Measurements from ENCODE around the gene P2RX6.
"Not testable (repeated sequence)": the region's sequence is repeated elsewhere in the genome, so short reads cannot be mapped to it uniquely, and the experiment has no call there.

The P2RX6 gene

DNA sequence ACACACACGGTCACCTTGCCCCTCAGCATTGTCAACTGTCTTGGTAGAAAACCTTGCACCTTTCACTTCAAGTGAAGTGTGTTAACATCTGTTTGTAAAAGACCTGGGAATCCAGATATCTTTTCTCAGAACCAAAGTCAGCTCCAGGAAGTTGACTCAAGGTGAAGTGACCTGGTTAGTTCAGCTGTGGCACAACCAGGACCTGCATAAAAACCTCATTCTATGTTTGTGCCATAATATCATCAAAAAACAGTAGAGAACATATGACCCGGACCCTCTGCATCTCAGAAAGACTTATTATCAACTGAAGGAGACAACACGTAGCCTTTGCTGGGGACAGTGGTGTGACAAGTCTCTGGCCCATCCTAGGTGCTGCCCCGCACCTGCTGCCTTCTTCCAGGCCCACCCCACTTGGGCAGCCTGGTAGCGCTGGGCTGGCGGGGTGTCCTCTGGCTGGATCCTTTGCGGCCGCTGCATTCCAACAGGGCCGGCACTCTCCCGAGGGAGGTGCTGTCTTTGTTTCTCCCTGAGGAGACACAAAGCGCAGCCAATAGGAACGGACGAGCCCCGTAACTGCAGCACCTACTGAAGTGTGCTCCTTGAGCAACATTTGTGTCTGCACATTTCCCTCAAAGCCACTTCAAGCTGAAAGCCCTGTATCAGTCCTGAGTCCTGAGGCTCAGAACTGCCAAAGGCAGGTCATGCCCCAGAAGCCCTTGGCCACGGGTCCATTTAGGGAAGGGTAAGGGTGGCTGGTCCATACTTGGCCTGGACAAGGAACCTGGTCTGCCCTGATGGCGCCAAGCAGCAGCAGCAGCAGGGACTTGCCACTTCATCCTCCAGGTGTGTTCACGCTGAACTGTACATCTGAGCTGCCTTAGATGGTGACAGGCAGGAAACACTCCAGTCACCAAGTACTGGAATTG is 56.0 kb downstream of the P2RX6 start:
- in situ Hi-C loops (cut with HindIII; ENCODE audit: low pct_ligation_motif_present, low sequenced_read_pairs): no loop called here
- Histone ChIP-seq H3K4me3 (ENCODE audit: low read depth, low read length) (no peak overlapping the region), H3K27me3 (replicated peaks) (peaks cover 3% of the 10 kb centered on the region), H3K36me3 (replicated peaks) (no peaks in the 10 kb centered on the region), H3K27ac (no peak overlapping the region)
- DNase-seq: no peak
- TF ChIP-seq, protein P1, sequence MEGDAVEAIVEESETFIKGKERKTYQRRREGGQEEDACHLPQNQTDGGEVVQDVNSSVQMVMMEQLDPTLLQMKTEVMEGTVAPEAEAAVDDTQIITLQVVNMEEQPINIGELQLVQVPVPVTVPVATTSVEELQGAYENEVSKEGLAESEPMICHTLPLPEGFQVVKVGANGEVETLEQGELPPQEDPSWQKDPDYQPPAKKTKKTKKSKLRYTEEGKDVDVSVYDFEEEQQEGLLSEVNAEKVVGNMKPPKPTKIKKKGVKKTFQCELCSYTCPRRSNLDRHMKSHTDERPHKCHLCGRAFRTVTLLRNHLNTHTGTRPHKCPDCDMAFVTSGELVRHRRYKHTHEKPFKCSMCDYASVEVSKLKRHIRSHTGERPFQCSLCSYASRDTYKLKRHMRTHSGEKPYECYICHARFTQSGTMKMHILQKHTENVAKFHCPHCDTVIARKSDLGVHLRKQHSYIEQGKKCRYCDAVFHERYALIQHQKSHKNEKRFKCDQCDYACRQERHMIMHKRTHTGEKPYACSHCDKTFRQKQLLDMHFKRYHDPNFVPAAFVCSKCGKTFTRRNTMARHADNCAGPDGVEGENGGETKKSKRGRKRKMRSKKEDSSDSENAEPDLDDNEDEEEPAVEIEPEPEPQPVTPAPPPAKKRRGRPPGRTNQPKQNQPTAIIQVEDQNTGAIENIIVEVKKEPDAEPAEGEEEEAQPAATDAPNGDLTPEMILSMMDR (IDR thresholded peaks at IDR 0.05; ENCODE audit: low read depth, low read length, missing control alignments): no peak

DNA sequence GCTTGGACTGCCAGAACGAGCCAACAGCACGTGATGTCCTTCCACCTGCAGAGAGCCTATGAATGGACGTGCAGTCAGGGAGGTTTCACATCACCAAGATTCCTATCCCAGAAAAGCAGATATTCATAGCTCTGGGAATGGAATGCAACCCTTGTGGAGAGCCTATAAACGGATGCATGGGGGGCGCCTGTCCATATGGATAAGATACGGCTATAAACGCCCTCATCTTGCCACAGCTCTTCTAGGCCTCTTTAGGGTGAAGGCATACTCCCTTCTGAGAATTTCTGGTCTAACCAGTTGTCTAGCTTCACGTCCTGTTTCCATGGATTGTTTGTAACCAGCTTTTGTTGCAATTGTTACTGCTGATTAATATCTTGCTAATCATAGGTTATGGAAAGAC is 56.8 kb downstream of the P2RX6 start:
- H3K27me3 ChIP-seq (replicated peaks); DNase-seq; H3K4me3 ChIP-seq (ENCODE audit: low read depth, low read length); in situ Hi-C loops (cut with HindIII; ENCODE audit: low pct_ligation_motif_present, low sequenced_read_pairs); H3K27ac ChIP-seq; H3K36me3 ChIP-seq (replicated peaks): not testable (repeated sequence)

DNA sequence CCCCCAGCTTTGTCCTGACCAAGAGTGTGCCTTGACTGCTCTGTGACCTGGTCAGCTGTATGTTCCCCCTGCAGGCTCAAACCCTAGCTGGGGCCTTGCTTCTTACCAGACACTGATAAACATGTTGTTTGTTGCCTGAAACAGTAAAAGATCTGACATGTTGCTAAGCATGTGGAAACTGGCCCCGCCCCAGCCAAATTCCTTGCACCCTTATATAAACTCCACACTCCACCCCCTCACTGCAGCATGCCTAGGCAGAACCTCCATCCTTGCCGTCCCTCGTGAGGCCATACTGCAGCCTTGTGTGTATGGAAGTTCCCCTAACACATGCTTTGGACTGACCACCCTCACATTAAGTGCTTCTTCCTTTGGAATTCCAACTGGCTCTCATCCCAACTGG is 58.1 kb downstream of the P2RX6 start:
- Histone ChIP-seq H3K4me3 (ENCODE audit: low read depth, low read length) (no peak overlapping the region), H3K36me3 (replicated peaks) (no peaks in the 10 kb centered on the region), H3K27me3 (replicated peaks) (peaks cover 2% of the 10 kb centered on the region), H3K27ac (no peak overlapping the region)
- TF ChIP-seq, protein P1 (IDR thresholded peaks at IDR 0.05; ENCODE audit: low read depth, low read length, missing control alignments): no peak
- in situ Hi-C loops (cut with HindIII; ENCODE audit: low pct_ligation_motif_present, low sequenced_read_pairs): no loop called here
- no peak for DNase-seq

DNA sequence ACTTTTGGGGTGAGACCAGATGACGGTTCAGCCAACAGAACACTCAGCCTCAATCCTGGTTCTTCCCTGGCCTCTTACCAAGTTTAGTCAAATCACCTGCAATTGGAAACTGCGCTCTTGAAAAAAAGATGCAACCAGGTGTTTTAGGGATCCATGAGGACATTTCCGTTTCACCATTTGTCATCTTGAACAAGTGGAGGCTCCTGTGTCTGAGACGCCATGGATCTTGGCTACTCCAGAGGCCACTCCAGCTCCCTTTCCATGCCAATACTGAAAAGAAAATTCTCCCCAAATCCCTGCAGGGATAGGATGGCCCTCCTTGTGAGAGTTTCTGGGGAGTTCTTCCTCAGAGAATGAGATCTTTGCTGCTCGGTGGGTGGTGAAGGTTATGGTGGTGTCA is 58.5 kb downstream of the P2RX6 start:
- TF ChIP-seq, protein P1 (IDR thresholded peaks at IDR 0.05; ENCODE audit: low read depth, low read length, missing control alignments): no peak
- no peaks in the 10 kb centered on the region for H3K36me3 ChIP-seq (replicated peaks)
- no peak for DNase-seq
- in situ Hi-C loops (cut with HindIII; ENCODE audit: low pct_ligation_motif_present, low sequenced_read_pairs): no loop called here
- peaks cover 2% of the 10 kb centered on the region for H3K27me3 ChIP-seq (replicated peaks)
- no peak overlapping the region for H3K4me3 ChIP-seq (ENCODE audit: low read depth, low read length)
- no peak overlapping the region for H3K27ac ChIP-seq

DNA sequence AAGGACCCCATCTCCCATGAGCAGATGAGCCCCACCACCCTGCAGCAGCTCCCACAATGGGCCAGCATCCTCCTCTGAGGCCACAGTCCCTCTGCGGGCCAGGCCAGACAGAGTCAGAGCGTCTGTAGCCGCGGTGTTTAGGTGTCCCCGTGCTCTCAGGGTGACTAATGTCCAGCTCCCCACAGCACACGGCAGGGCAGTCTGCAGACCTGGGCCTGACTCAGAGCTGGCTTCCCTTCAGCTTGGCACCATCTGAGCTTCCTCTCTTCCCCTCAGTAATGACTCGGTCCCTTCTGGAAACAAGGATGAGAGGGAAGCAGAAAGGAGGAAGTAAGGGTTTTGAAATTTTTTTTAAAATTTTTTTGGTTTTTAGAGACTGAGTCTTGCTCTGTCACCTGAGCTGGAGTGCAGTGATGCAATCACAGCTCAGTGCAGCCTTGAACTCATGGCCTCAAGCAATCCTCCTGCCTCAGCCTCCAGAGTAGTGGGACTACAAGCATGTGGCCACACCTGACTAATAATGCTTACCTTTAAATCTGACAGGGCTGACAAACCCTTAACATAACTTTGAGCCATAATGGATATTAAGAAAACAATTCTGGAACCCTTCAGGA is 59.2 kb downstream of the P2RX6 start:
- peak; percentile 39 for DNase-seq
- Histone ChIP-seq H3K27ac (no peak overlapping the region), H3K4me3 (ENCODE audit: low read depth, low read length) (no peak overlapping the region), H3K27me3 (replicated peaks) (peaks cover 2% of the 10 kb centered on the region), H3K36me3 (replicated peaks) (no peaks in the 10 kb centered on the region)
- TF ChIP-seq, protein P1 (IDR thresholded peaks at IDR 0.05; ENCODE audit: low read depth, low read length, missing control alignments): no peak
- in situ Hi-C loops (cut with HindIII; ENCODE audit: low pct_ligation_motif_present, low sequenced_read_pairs): no loop called here

DNA sequence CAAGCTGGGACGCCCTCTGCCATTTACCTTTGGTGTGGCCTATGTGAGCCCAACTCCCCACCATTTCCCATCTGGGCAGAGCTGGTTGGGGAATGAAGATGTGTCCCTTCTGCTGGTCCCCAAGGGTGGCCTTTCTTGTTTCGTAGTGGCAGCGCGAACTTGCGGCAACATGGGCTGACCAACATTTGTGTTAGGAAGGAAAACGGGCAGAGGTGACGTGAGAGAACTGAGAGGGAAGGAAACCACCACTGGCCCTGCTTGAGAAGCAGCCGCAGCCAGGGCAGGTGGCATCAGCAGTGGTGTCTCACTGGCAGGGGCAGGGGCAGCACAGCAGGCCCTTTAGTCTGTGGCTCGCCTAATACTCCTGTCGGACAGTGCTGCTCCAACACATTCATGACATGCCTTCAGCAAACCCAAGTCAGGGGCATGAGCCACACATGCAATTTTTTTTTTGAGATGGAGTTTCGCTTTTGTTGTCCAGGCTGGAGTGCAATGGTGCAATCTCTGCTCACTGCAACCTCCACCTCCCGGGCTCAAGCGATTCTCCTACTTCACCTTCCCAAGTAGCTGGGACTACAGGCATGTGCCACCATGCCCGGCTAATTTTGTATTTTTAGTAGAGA is 60.7 kb downstream of the P2RX6 start:
- in situ Hi-C loops (cut with HindIII; ENCODE audit: low pct_ligation_motif_present, low sequenced_read_pairs): no loop called here
- H3K27ac ChIP-seq: no peak overlapping the region
- TF ChIP-seq, protein P1 (IDR thresholded peaks at IDR 0.05; ENCODE audit: low read depth, low read length, missing control alignments): no peak
- no peaks in the 10 kb centered on the region for H3K36me3 ChIP-seq (replicated peaks)
- H3K4me3 ChIP-seq (ENCODE audit: low read depth, low read length): no peak overlapping the region
- peaks cover 2% of the 10 kb centered on the region for H3K27me3 ChIP-seq (replicated peaks)
- no peak for DNase-seq
